Stimulated activated CD4-positive, alpha-beta T cell treated with anti-CD3 and anti-CD28 coated beads, Interleukin-1b, Interleukin-23, amount 100 ng/mL, for 24 hours (primary cell): ENCODE results near the gene NKAPD1.
"Not testable (repeated sequence)": the region's sequence is repeated elsewhere in the genome, so short reads cannot be mapped to it uniquely, and the experiment has no call there.

Experiments
- DNase-seq, 4 experiments: peaks; one replicate each; pipeline ENCODE4 v3.0.0-alpha.2; 2020; ENCODE audit warnings: low read depth in 4 of 4, low spot score in 1 of 4

NKAPD1 gene

GRCh38 chr11:112086422-112087191, 12.5 kb downstream of the NKAPD1 start, which contains the start of the genes SDHD and TIMM8B:
Gene SDHD (plus strand): TSS chr11:112086873. CDS start chr11:112086908, 35 bp downstream.
Gene TIMM8B (minus strand): TSS chr11:112086756. CDS start chr11:112086723, 33 bp downstream.
- peak; percentile 77 to 90 (median 90) for DNase-seq

DNA sequence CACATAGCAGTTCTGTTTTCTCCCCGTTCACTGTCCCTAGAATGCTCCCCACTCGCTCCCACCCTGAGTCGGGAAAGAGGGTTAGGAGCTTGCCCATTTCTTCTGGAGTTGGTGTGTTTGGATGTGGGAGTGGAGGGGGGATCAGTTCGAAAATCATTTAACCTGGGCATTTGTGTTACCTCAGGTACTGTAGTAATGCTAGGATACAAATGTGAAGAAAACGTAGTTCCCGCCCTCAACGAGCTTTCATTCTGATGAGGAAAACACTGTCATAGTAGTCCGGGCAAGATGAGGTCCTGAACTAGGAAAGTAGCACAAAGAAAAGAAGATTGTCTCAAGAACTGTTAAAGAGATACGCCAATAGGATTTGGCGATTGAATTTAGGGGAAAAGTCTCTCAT, 13.1 kb downstream of the NKAPD1 start:
- DNase-seq: no peak

GRCh38 chr11:112095302-112095701, 21.2 kb downstream of the NKAPD1 start:
- not testable (repeated sequence) for DNase-seq

DNA sequence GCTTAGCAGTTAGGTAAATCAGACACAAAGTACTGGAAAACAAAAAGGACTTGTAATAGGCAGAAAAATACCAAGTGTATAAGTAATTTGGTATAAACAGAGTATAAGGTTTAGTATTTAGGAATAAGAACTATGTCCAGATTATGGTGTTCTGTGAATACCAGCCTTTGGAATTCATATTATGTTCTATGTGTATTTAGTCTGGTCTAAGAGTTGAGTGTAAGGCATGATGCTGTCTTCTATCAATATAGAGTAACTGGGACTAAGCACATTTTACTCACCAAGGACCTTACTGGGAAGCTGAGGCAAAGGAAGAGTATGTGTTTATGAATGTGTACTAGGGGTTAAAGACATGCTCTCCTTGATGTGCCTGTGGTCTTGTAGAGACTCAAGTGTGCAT, 22.1 kb downstream of the NKAPD1 start:
- no peak for DNase-seq

DNA sequence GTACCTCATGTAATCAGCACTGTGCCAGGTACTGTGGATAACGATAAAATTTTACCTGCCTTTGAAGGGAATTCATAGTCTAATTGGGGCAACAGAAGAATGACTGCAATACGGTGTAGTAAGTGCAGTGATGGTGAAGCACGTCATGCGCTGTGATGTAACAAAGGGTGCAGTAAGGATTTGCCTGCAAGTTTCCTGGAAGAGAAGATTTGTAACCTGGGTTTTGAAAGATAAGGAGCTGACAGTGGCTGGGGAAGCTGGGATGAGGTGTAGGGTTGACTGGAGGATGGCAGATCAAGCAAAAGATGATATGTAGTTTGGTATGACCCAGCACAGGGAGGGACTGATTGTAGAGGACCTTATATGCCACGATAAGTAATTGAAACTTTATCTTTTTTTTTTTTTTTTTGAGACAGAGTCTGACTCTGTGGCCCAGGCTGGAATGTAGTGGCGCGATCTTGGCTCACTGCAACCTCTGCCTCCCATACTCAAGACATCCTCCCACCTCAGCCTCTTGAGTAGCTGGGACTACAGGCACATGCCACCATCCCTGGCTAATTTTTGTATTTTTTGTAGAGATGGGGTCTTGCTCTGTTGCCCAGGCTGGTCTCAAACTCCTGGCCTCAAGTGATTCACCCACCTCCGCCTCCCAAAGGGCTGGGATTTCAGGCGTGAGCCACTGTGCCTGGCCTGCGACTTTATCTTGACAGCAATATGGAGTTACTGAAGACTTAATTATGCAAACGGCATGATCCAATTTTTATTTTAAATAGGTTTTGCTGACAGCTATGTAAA, 23.8 kb downstream of the NKAPD1 start:
- DNase-seq: no peak

GRCh38 chr11:112100462-112100861, 26.4 kb downstream of the NKAPD1 start:
- no peak for DNase-seq

DNA sequence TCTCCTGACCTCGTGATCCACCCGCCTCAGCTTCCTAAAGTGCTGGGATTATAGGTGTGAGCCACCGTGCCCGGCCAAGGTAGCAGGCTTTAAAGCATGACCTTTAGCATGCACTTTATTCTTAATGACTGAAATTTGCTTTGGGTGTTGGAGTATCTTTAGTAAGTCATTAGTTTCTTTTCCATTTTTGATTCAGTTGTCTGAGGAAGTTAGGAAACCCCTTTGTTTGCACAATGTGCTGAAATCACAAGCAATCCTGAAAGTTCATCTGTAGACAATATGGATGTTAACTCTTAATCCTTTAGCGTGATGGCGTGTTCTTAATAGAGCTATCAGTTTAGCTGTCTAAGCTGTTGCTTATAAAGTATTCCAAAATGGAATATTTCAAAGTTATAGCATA, 29.3 kb downstream of the NKAPD1 start:
- DNase-seq: no peak

GRCh38 chr11:112106070-112106469, 32.0 kb downstream of the NKAPD1 start:
- no peak for DNase-seq

DNA sequence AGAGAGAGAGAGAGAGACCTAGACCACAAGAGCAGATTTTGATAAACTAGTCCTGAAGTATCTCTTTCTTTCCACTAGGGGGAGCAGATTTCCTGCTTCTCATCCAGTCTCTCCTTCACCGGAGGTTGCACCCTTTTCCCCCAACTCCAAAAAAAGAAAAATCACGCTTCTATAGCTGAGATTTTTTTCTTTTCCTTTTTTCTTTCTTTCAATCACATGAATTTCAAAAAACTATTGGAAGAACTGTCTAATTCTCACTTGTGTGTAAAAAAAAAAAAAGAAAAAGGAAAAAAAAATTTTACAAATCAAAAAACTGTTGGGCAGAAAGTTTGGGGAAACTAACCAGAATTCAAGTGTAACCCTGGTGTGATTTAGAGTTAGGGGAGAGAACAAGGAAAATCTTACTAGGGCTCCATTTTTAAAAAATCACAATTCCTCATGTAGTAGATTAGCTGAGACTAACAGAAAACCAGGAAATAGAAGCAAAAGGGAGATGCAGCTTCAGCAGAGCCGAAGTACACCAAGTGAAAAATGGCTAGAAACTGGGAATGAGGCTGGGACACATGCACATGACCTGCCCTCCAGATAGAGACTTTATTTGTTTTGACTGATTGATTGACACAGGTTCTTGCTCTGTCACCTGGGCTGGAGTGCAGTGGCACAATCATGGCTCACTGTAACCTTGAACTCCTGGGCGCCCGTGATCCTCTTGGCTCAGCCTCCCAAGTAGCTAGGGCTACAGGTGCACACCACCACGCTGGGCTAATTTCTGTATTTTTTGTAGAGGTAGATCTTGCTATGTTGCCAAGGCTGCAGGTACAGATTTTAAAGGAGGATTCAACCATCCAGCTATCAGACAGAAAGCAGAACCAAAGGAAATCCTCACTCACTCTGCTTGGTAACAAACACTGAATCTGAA, 39.7 kb downstream of the NKAPD1 start:
- DNase-seq: no peak

- DNase-seq: no peak
These were observed 40.4 kb downstream of the NKAPD1 start for GRCh38 chr11:112114460-112114859.

DNA sequence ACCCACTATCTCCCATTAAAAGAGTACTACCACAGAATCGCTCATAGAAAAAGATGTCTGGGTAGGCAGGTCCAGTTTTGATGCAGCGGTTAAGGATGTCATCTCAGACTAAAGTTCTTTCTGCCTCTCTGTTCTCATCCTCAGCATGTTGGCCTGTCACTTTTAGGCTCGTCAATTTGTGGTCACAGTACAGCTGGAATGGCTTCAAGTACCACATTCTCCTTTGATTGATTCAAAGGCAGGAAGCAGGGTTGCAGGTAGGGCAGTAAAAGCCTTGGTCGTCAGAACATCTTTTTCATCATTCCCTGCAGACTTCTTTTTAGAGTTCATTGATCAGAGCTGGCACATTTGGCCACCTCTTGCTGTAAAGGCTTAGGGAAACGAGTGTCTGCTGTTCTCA, 41.3 kb downstream of the NKAPD1 start:
- DNase-seq: no peak

GRCh38 chr11:112118176-112118575, 44.1 kb downstream of the NKAPD1 start:
- no peak for DNase-seq

GRCh38 chr11:112121981-112122615, 48.0 kb downstream of the NKAPD1 start:
- DNase-seq: no peak

DNA sequence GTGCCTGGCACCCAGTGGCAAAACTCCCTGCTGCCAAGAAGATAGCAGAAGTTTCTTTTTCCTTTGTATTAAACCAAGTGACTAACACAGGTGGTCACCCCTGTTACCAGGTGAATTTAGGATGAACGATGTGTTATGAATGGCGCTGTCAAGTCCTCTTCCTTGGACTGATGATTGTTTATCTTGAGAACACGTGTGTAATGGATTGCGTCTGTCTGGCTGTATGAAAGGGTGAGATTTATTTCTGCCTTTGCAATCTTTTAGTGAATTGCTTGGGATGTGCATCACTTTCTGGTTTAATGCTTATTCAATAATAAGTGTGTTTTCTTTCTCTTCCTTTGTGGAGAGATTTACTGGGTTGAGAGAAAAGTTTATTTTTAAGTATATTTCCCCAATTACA, 49.0 kb downstream of the NKAPD1 start:
- DNase-seq: no peak

- DNase-seq: no peak
These were observed 53.0 kb downstream of the NKAPD1 start for GRCh38 chr11:112127056-112127455.

DNA sequence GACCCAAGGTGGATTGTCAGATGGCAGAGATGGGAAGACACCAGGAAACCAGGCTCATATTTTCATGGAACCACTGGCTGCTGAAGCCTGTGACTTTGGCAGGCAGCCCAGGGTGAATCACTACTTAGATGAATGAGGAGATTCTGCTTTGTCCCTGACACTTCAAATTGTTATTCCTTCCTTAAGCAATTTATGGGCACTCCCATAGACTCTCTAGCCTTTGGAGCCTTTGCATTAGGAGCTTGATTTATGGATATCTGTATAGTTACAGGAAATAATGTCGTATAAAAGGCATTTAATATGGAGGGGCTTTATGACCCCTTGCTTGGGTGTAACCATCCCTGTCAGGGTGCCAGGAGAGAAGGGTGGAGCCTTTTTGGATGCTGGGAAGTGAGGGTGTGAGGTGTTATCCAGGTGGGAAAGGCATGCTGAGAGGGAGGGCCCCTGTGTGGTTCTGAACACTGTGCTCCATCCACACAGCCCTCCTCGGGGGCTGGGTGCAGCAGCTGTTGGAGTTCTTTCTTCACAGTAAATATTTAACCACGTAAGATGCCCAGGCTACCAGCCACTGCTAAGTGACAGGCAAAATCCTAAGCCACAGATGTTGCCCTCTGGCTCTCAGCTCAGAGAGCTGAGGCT, 54.5 kb downstream of the NKAPD1 start:
- DNase-seq: no peak

DNA sequence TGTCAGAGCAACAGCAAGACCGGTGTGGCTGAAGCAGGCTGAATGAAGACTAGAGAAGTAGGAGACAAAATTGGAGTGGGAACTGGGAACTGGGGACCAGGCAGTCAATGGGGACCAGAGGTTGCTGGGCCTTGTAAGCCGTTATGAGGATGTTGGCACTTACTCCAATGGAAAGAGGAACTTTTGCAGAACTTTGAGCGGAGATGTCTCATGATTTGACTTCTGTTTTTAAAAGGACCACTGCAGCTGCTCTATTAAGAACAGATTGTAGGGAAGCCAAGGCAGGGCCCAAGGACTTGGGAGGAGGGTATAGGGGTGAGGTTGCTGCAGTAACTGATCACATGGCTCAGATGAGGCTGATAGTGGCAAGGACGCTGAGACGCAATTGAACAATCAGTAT, 55.6 kb downstream of the NKAPD1 start:
- DNase-seq: no peak

DNA sequence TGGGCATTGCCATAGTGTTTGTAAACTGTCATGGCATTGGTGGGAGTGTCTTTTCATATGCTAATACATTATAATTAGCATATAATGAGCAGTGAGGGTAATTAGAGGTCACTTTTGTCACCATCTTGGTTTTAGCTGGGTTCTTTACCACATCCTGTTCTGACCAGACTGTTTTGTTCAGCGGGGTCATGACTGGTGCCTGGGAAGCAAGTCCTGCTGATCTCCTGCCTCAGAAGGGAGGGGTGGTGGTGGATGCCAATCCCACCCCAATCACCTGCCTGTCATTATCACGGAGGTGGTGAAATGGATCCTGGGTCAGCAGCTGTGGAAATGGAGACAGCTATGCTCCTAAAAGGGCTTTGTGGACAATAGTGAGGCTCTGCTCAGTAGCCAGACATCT, 58.6 kb downstream of the NKAPD1 start:
- no peak for DNase-seq

DNA sequence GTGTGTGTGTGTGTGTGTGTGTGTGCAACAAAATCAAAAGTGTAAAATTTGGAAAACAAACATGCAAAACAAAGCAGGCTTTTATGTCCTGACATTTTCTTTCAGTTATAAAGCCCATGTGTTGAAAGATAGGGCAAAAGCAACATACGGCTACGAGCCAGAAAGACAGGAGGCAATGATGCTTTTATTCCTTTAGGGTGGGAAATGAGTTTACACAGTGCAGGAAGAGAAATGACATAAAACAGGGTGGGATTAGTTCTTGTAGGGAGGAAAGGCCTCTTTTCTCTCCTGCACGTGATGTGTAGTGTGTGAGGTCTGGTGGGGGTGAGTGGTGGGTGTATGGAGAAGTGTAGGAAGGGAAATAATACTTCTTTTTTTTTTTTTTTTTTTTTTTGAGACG, 60.4 kb downstream of the NKAPD1 start:
- no peak for DNase-seq
